NCI-H524 treated with DMSO at 0.1 percent for 48 hours (cell line): ENCODE results near the gene KCNJ4.
"Not testable (repeated sequence)": the region's sequence is repeated elsewhere in the genome, so short reads cannot be mapped to it uniquely, and the experiment has no call there.

ENCODE experiments used
- DNase-seq: peaks from one replicate; lab custom pipeline; 2025; lab: John Stamatoyannopoulos, UW

The KCNJ4 gene

GRCh38 chr22:38386918-38387317 lies 68.1 kb downstream of the KCNJ4 start:
- DNase-seq: not testable (repeated sequence)

- no peak for DNase-seq
Observed at GRCh38 chr22:38383417-38383816, 71.6 kb downstream of the KCNJ4 start.

GRCh38 chr22:38381371-38381770 lies 73.6 kb downstream of the KCNJ4 start:
- DNase-seq: not testable (repeated sequence)
